Measurements from ENCODE around the gene PLEKHG2. TPM values are rescaled to one million over a fixed set of nuclear protein-coding genes. Genes with fewer than 3 reads are reported as not detected.

Gene PLEKHG2
- total and polyA plus RNA-seq, 4 donors: 2.1 to 4.5 (median 3.0) TPM

- TF ChIP-seq EGR1 (IDR thresholded peaks at IDR 0.05; ENCODE audit: low read depth in 2 of 2) (no peak), REST (IDR thresholded peaks at IDR 0.05) (no peak)
Observed at GRCh38 chr19:39423258-39424086, 11.0 kb downstream of the PLEKHG2 start (continued).

- H3K4me3 ChIP-seq (ENCODE audit: low read depth in 1 of 3, low read length in 3 of 3): no peak overlapping the region
- H3K9me3 ChIP-seq (ENCODE audit: control insufficient read depth in 4 of 4, low read length in 3 of 4): no peaks in the 10 kb centered on the region
- no peaks in the 10 kb centered on the region for H3K4me1 ChIP-seq (ENCODE audit: control insufficient read depth in 4 of 4, insufficient read depth in 4 of 4, low read length in 3 of 4)
- no peaks in the 10 kb centered on the region for H3K36me3 ChIP-seq (ENCODE audit: control insufficient read depth in 4 of 4, insufficient read depth in 3 of 4, low read depth in 1 of 4, low read length in 3 of 4)
- no peak overlapping the region for H3K27ac ChIP-seq (ENCODE audit: low read depth in 1 of 2, low read length in 2 of 2)
- whole genome bisulfite sequencing: 90% methylated on average over 16 of the region's 16 CpGs
- no peaks in the 10 kb centered on the region for H3K27me3 ChIP-seq (ENCODE audit: control insufficient read depth in 4 of 4, insufficient read depth in 4 of 4, low read length in 3 of 4)
- H3K9ac ChIP-seq (ENCODE audit: low read depth in 1 of 2, low read length in 2 of 2): no peak overlapping the region
- no peak for DNase-seq (ENCODE audit: low spot score)
- TF ChIP-seq CTCF (IDR thresholded peaks at IDR 0.05; ENCODE audit: low read depth, low read length, missing input control) (no peak), MAX (IDR thresholded peaks at IDR 0.05) (no peak), FOXA1 (IDR thresholded peaks at IDR 0.05) (no peak), HNF4A (conservative IDR thresholded peaks at IDR 0.05) (no peak), REST (IDR thresholded peaks at IDR 0.05) (no peak), EGR1 (IDR thresholded peaks at IDR 0.05; ENCODE audit: low read depth in 2 of 2) (no peak), SP1 (IDR thresholded peaks at IDR 0.05) (no peak), JUND (IDR thresholded peaks at IDR 0.05) (no peak), YY1 (IDR thresholded peaks at IDR 0.05) (no peak), FOXA2 (IDR thresholded peaks at IDR 0.05) (no peak), HNF4G (IDR thresholded peaks at IDR 0.05) (no peak), RXRA (IDR thresholded peaks at IDR 0.05) (no peak), NR2F2 (IDR thresholded peaks at IDR 0.05) (no peak)
Observed at GRCh38 chr19:39424934-39425333, 12.5 kb downstream of the PLEKHG2 start.
